NCI-H1930 (cell line): ENCODE data around the gene SPACA4.
"Not testable (repeated sequence)": the region's sequence is repeated elsewhere in the genome, so short reads cannot be mapped to it uniquely, and the experiment has no call there.

ENCODE experiments used
- DNase-seq, 2 experiments: peaks; one replicate each; lab custom pipeline; 2025; lab: John Stamatoyannopoulos, UW

Gene SPACA4, protein sequence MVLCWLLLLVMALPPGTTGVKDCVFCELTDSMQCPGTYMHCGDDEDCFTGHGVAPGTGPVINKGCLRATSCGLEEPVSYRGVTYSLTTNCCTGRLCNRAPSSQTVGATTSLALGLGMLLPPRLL

GRCh38 chr19:48606463-48607358, at the start of gene SPACA4:
Gene SPACA4, plus strand, starts transcription at chr19:48606742. Its CDS starts 237 bp downstream, at chr19:48606979.
- no peak for DNase-seq

GRCh38 chr19:48556825-48557224, 49.7 kb upstream of the SPACA4 start:
- DNase-seq, result no peak

- DNase-seq, result no peak
Measured at GRCh38 chr19:48558018-48558684, 48.4 kb upstream of the SPACA4 start.

GRCh38 chr19:48560095-48560530, 46.4 kb upstream of the SPACA4 start:
- DNase-seq, result no peak

- no peak for DNase-seq
Measured at GRCh38 chr19:48561412-48561811, 45.1 kb upstream of the SPACA4 start.

GRCh38 chr19:48565090-48565489, 41.5 kb upstream of the SPACA4 start:
- no peak for DNase-seq

GRCh38 chr19:48568345-48568886, 38.1 kb upstream of the SPACA4 start:
- DNase-seq, result no peak

- no peak for DNase-seq
Measured at GRCh38 chr19:48569814-48570213, 36.7 kb upstream of the SPACA4 start.

- no peak for DNase-seq
Measured at GRCh38 chr19:48571378-48572162, 35.0 kb upstream of the SPACA4 start.

- no peak for DNase-seq
Measured at GRCh38 chr19:48573163-48573505, 33.4 kb upstream of the SPACA4 start.

GRCh38 chr19:48575931-48576622, 30.5 kb upstream of the SPACA4 start:
- no peak for DNase-seq

- DNase-seq, result not testable (repeated sequence)
Measured at GRCh38 chr19:48577908-48578307, 28.6 kb upstream of the SPACA4 start.

DNA sequence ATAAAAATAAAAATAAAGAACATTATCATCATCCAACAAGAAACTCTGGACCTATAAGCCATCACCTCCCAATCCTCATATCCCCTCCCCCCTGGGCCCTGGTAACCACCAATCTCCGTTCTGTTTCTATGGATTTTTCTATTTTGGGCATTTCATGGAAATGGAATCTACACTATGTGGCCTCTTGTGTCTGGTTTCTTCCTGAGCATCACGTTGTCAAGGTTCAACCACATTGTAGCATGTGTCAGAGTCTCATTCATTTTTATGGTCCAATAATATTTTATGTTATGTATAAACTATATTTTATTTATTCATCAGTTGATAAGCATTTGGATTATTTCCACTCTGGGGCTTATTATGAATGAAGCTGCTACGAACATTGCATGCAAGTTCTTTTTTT, 27.7 kb upstream of the SPACA4 start:
- no peak for DNase-seq

DNA sequence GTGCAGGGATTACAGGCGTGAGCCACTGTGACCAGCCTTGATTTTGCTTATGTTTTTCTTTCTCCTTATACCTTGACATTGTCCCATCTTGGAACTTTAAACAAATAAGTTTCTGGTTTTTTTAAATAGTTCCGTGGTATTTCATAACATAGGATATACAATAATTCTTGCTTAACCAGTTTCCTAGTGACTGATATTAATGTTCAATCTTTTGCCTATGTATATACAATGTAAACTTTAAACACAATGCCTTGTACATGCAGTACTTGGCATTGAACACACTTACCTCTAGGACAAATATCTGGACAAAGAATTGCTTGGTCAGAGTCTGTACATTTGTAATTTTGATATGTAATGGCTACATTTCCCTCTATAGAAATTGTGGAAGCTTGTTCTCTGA, 24.4 kb upstream of the SPACA4 start:
- DNase-seq, result no peak

- no peak for DNase-seq
Measured at GRCh38 chr19:48587387-48587786, 19.2 kb upstream of the SPACA4 start.

- peak; percentile 81 to 92 for DNase-seq
Measured at GRCh38 chr19:48588670-48589401, 17.7 kb upstream of the SPACA4 start.

DNA sequence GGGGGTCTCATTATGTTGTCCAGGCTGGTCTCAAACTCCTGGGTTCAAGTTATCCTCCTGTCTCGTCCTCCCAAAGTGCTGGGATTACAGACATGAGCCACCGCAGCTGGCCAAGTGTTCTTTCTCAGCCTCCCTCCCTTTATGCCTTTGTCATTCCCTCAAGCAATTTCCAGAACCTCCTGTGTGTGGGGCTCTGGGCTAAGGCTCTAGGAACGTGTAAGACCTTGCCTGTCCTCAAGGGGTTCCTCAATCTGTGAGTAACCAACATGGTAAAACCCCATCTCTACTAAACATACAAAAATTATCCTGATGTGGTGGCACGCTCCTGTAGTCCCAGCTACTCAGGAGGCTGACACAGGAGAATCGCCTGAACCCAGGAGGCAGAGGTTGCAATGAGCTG, 15.5 kb upstream of the SPACA4 start:
- DNase-seq, result no peak

DNA sequence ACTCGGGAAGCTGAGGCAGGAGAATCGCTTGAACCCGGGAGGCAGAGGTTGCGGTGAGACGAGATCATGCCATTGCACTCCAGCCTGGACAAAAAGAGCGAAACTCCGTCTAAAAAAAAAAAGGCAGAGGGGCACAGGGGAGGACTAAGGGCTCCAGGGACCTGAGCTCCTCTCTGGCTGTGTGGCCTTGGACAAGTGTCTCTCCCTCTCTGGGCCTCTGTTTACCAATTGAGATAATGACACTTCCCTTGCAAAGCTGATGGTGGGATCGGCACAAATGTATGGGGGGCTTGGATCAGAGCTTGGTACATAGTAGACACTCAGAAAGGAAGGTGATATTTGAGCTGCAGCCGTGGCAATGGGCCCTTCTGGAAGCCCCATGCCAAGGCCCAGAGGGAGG, 11.4 kb upstream of the SPACA4 start:
- no peak for DNase-seq

DNA sequence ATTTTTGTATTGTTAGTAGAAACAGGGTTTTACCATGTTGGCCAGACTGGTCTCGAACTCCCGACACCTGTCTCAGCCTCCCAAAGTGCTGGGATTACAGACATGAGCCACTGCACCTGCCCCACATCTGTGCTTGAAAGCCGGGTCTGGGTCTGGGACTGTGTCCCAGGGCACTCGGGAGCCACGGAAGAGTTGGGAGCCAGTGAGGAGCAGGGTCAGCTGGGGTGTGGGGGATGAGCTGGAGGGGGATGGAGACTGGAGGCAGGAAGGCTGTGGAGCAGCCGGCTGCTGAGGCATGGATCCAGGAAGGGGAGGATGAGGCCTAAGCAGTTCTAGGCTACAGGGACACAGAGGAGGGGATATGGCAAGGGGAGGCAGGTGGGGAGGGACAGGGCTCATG, 10.7 kb upstream of the SPACA4 start:
- no peak for DNase-seq

DNA sequence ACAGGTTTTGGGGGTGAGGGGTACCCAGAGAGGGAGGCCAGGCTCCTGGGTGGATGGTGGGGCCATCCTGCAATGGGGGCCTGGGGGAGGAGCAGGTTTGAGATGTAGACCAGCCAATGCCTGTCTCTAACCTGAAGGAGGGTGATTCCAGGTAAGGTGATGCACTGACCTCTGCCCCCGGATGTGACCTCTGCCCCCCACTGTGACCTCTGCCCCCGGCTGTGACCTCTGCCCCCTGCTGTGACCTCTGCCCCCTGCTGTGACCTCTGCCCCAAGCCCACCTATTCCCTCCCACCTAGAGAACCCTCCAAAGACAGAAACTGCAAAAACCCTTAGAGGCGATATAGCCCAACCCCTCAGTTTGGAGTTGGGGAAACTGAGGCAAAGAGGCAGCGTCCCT, 10.3 kb upstream of the SPACA4 start:
- no peak for DNase-seq
